ENCODE results near the gene FAM210A. TPM values are rescaled to one million over a fixed set of nuclear protein-coding genes. Genes with fewer than 3 reads are reported as not detected.

Gene FAM210A
- total RNA-seq, 1 donor from 2014 or later = 42.3 TPM

- Mint-ChIP-seq H3K27ac (no peak overlapping the region), H3K27me3 (no peaks in the 10 kb centered on the region), H3K36me3 (ENCODE audit: low read depth) (peaks cover 14% of the 10 kb centered on the region), H3K4me1 (no peaks in the 10 kb centered on the region), H3K4me3 (no peak overlapping the region), H3K9me3 (no peaks in the 10 kb centered on the region)
- intact Hi-C loops (cut with micrococcal nuclease) = no loop called here
- DNase-seq = no peak
These were observed 76.7 kb downstream of the FAM210A start for GRCh38 chr18:13649397-13650390.

DNA sequence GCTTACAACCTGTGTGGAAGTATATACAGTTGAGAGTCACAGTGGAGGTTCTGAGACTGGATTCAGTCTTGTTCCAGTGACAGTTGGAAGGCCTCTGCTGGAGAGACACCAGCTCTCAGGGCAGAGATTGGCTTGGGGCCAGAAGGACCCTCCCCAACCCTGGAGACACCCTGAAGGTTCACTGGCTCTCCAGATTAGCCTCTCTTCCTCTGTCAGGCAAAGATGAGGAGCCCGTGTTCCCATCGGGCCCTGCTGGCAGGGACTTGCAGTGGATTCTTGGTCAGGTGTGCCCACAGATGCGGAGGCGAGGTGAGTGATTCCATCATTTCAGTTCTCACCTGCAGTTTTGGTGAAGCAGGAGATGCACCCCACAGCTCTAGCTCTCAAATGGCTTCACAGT is 78.6 kb downstream of the FAM210A start:
- Mint-ChIP-seq H3K36me3 (ENCODE audit: low read depth) (peaks cover 15% of the 10 kb centered on the region), H3K4me1 (no peaks in the 10 kb centered on the region), H3K4me3 (no peak overlapping the region), H3K27me3 (no peaks in the 10 kb centered on the region), H3K27ac (no peak overlapping the region), H3K9me3 (no peaks in the 10 kb centered on the region)
- no peak for DNase-seq
- intact Hi-C loops (cut with micrococcal nuclease) = no loop called here

- DNase-seq = no peak
- no peaks in the 10 kb centered on the region for H3K27me3 Mint-ChIP-seq
- H3K9me3 Mint-ChIP-seq = no peaks in the 10 kb centered on the region
- H3K4me1 Mint-ChIP-seq = no peaks in the 10 kb centered on the region
- peaks cover 15% of the 10 kb centered on the region for H3K36me3 Mint-ChIP-seq (ENCODE audit: low read depth)
- H3K27ac Mint-ChIP-seq = no peak overlapping the region
- intact Hi-C loops (cut with micrococcal nuclease) = no loop called here
- H3K4me3 Mint-ChIP-seq = no peak overlapping the region
These were observed 79.7 kb downstream of the FAM210A start for GRCh38 chr18:13646633-13647032.

GRCh38 chr18:13645093-13645492 is 81.3 kb downstream of the FAM210A start:
- H3K27ac Mint-ChIP-seq = no peak overlapping the region
- peaks cover 15% of the 10 kb centered on the region for H3K36me3 Mint-ChIP-seq (ENCODE audit: low read depth)
- no peaks in the 10 kb centered on the region for H3K4me1 Mint-ChIP-seq
- H3K9me3 Mint-ChIP-seq = no peaks in the 10 kb centered on the region
- intact Hi-C loops (cut with micrococcal nuclease) = no loop called here
- H3K27me3 Mint-ChIP-seq = no peaks in the 10 kb centered on the region
- no peak overlapping the region for H3K4me3 Mint-ChIP-seq
- DNase-seq = no peak

DNA sequence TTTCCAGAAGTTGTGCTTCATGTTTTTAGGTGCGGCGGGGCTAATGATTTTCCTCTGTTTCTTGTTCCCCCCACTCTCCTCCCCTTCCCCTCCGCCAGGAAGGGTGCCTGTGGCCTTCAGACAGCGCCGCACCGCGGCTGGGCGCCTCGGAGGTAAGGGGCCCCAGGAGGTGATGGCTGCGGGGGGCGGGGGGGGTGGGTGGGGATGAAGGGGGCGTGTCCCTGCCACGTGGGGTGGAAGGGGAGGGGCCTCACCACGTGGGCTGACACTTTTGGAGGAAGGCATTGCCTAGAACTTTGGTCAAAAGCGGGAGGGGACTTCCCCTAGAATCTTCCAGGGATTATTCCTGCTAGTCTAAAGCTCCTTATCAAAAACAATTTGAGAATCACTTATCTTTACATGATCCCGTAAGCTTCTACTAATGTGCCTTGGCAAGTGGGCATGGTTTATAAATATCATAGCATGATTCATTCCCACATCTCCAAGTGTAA is 83.1 kb downstream of the FAM210A start:
- DNase-seq = no peak
- Mint-ChIP-seq H3K27ac (no peak overlapping the region), H3K4me3 (no peak overlapping the region), H3K4me1 (no peaks in the 10 kb centered on the region), H3K9me3 (no peaks in the 10 kb centered on the region), H3K27me3 (no peaks in the 10 kb centered on the region), H3K36me3 (ENCODE audit: low read depth) (peaks cover 15% of the 10 kb centered on the region)
- intact Hi-C loops (cut with micrococcal nuclease) = no loop called here

DNA sequence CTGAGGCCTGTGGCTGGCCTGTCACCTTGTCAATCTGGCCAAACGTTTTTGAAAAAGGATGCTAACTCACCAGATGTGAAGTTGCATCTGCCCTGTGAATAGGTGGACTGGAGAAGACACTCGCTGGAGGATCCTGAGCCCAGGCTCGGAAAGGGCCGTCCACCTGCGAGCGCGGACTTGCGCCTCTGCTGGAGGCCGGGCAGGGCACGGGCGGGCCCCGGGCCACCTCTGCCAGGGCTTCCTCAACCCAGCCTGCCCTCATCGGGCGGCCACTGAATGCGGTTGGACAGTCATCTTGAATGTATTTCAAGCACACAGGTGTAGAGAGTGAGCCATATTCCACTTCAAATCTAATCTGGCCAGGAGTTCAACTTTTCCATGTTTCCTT is 83.9 kb downstream of the FAM210A start:
- intact Hi-C loops (cut with micrococcal nuclease) = no loop called here
- no peaks in the 10 kb centered on the region for H3K4me1 Mint-ChIP-seq
- peaks cover 14% of the 10 kb centered on the region for H3K36me3 Mint-ChIP-seq (ENCODE audit: low read depth)
- no peak overlapping the region for H3K27ac Mint-ChIP-seq
- H3K27me3 Mint-ChIP-seq = no peaks in the 10 kb centered on the region
- H3K9me3 Mint-ChIP-seq = no peaks in the 10 kb centered on the region
- H3K4me3 Mint-ChIP-seq = no peak overlapping the region
- DNase-seq = no peak

- intact Hi-C loops (cut with micrococcal nuclease) = no loop called here
- Mint-ChIP-seq H3K4me3 (no peak overlapping the region), H3K27ac (no peak overlapping the region), H3K4me1 (no peaks in the 10 kb centered on the region), H3K9me3 (no peaks in the 10 kb centered on the region), H3K27me3 (no peaks in the 10 kb centered on the region), H3K36me3 (ENCODE audit: low read depth) (peaks cover 12% of the 10 kb centered on the region)
- no peak for DNase-seq
These were observed 84.6 kb downstream of the FAM210A start for GRCh38 chr18:13641551-13642439.

- no peaks in the 10 kb centered on the region for H3K9me3 Mint-ChIP-seq
- no peaks in the 10 kb centered on the region for H3K27me3 Mint-ChIP-seq
- no peaks in the 10 kb centered on the region for H3K4me1 Mint-ChIP-seq
- no peak overlapping the region for H3K4me3 Mint-ChIP-seq
- no peak for DNase-seq
- H3K36me3 Mint-ChIP-seq (ENCODE audit: low read depth) = peaks cover 5% of the 10 kb centered on the region
- intact Hi-C loops (cut with micrococcal nuclease) = no loop called here
- H3K27ac Mint-ChIP-seq = no peak overlapping the region
These were observed 86.0 kb downstream of the FAM210A start for GRCh38 chr18:13640266-13640860.

GRCh38 chr18:13638719-13639595 is 87.4 kb downstream of the FAM210A start:
- no peak overlapping the region for H3K4me3 Mint-ChIP-seq
- no peak for DNase-seq
- no peak overlapping the region for H3K27ac Mint-ChIP-seq
- no peaks in the 10 kb centered on the region for H3K27me3 Mint-ChIP-seq
- H3K36me3 Mint-ChIP-seq (ENCODE audit: low read depth) = no peaks in the 10 kb centered on the region
- no peaks in the 10 kb centered on the region for H3K9me3 Mint-ChIP-seq
- intact Hi-C loops (cut with micrococcal nuclease) = no loop called here
- no peaks in the 10 kb centered on the region for H3K4me1 Mint-ChIP-seq

GRCh38 chr18:13635046-13635445 is 91.3 kb downstream of the FAM210A start:
- Mint-ChIP-seq H3K9me3 (no peaks in the 10 kb centered on the region), H3K27me3 (no peaks in the 10 kb centered on the region), H3K4me3 (no peak overlapping the region), H3K27ac (no peak overlapping the region), H3K36me3 (ENCODE audit: low read depth) (peaks cover 5% of the 10 kb centered on the region), H3K4me1 (peaks cover 3% of the 10 kb centered on the region)
- DNase-seq = no peak
- intact Hi-C loops (cut with micrococcal nuclease) = no loop called here

- peaks cover 11% of the 10 kb centered on the region for H3K4me1 Mint-ChIP-seq
- intact Hi-C loops (cut with micrococcal nuclease) = no loop called here
- H3K4me3 Mint-ChIP-seq = no peak overlapping the region
- H3K27ac Mint-ChIP-seq = no peak overlapping the region
- no peak for DNase-seq
- H3K9me3 Mint-ChIP-seq = no peaks in the 10 kb centered on the region
- H3K36me3 Mint-ChIP-seq (ENCODE audit: low read depth) = peaks cover 5% of the 10 kb centered on the region
- no peaks in the 10 kb centered on the region for H3K27me3 Mint-ChIP-seq
These were observed 92.7 kb downstream of the FAM210A start for GRCh38 chr18:13633700-13634099.

GRCh38 chr18:13630716-13631268 is 95.6 kb downstream of the FAM210A start:
- peaks cover 10% of the 10 kb centered on the region for H3K36me3 Mint-ChIP-seq (ENCODE audit: low read depth)
- no peaks in the 10 kb centered on the region for H3K9me3 Mint-ChIP-seq
- no peak for DNase-seq
- no peaks in the 10 kb centered on the region for H3K27me3 Mint-ChIP-seq
- H3K4me3 Mint-ChIP-seq = no peak overlapping the region
- no peak overlapping the region for H3K27ac Mint-ChIP-seq
- H3K4me1 Mint-ChIP-seq = peaks cover 21% of the 10 kb centered on the region
- intact Hi-C loops (cut with micrococcal nuclease) = loop anchor here (1.0 kb wide), 2 partner anchors 72 to 414 kb away; no protein-coding TSS in a partner anchor

Measured in activated CD4-positive, alpha-beta T cell treated with anti-CD3 and anti-CD28 coated beads, Interleukin-2, amount 10 ng/mL, durations not matched to agents 24 days and 14 days (primary cell).